ENCODE measurements around the gene NME9. TPM values are rescaled to one million over a fixed set of nuclear protein-coding genes. Genes with fewer than 3 reads are reported as not detected.

The NME9 gene
- total RNA-seq, 1 experiment from 2014 or later: not detected

- Histone ChIP-seq H2BK120ac (ENCODE audit: low read depth, low read length, poor library complexity, severe bottlenecking) (no peak overlapping the region), H3K23me2 (ENCODE audit: insufficient read length, low read depth, low read length, poor library complexity, severe bottlenecking) (peaks cover 9% of the 10 kb centered on the region), H3K9ac (ENCODE audit: extremely low read depth, insufficient read length, low read length) (no peak overlapping the region), H3K56ac (ENCODE audit: insufficient read length, low read depth, low read length) (no peak overlapping the region), H2AK5ac (ENCODE audit: insufficient read length, low read length) (no peak overlapping the region), H4K8ac (replicated peaks; ENCODE audit: insufficient read length, low read depth, low read length) (no peak overlapping the region), H2BK15ac (ENCODE audit: low read depth, low read length) (no peak overlapping the region), H4K5ac (ENCODE audit: insufficient read length, low read depth, low read length) (no peak overlapping the region), H3K27ac (ENCODE audit: insufficient read length, low read depth, low read length) (no peak overlapping the region), H3K9me3 (ENCODE audit: control insufficient read depth, low read depth, low read length) (no peaks in the 10 kb centered on the region), H2BK5ac (ENCODE audit: insufficient read length, low read length) (no peak overlapping the region), H3K4ac (ENCODE audit: low read depth, low read length) (no peak overlapping the region), H4K20me1 (ENCODE audit: control insufficient read depth, insufficient read depth, insufficient read length) (no peaks in the 10 kb centered on the region), H3K4me2 (ENCODE audit: insufficient read depth, insufficient read length, low read length) (no peak overlapping the region), H3K14ac (ENCODE audit: insufficient read depth, low read length) (no peak overlapping the region), H3T11ph (ENCODE audit: low read length) (no peak overlapping the region), H2BK12ac (ENCODE audit: insufficient read length, low read depth, low read length) (no peak overlapping the region), H3K23ac (ENCODE audit: insufficient read length, low read depth, low read length) (no peak overlapping the region), H3K27me3 (ENCODE audit: insufficient read depth, low read length) (0 out of 2 replicates have a peak, but pooled peaks cover 2% of the 10 kb centered on the region), H2AFZ (ENCODE audit: low read length) (no peak overlapping the region), H3K79me2 (ENCODE audit: insufficient read depth, low read length) (no peaks in the 10 kb centered on the region), H3K4me1 (ENCODE audit: insufficient read depth, low read length) (no peaks in the 10 kb centered on the region), H4K91ac (ENCODE audit: insufficient read length, low read depth, low read length) (no peak overlapping the region), H3K18ac (ENCODE audit: insufficient read length, low read depth, low read length) (no peak overlapping the region), H3K79me1 (ENCODE audit: insufficient read depth, low read depth, low read length, poor library complexity, severe bottlenecking) (no peaks in the 10 kb centered on the region), H2BK20ac (ENCODE audit: low read depth, low read length, poor library complexity, severe bottlenecking) (no peak overlapping the region)
- H3K27me3 Mint-ChIP-seq (ENCODE audit: low read depth): peaks cover 32% of the 10 kb centered on the region
- peaks cover 10 to 11% of the 10 kb centered on the region in 2 experiments for H3K4me1 Mint-ChIP-seq
- no peak overlapping the region for H3K4me3 Mint-ChIP-seq
- no peak for DNase-seq
- H3K36me3 Mint-ChIP-seq (ENCODE audit: insufficient read depth in 1 of 3, low read depth in 3 of 3): no peaks in the 10 kb centered on the region
- WGBS (ENCODE audit: extremely low coverage, insufficient read length, low lambda C conversion rate): no CpG with 5 or more reads among the region's 1 CpG
- no peak overlapping the region; a peak in 1 of 7 replicates for H3K27ac Mint-ChIP-seq
- H3K9me3 Mint-ChIP-seq: peaks cover 0 to 2% of the 10 kb centered on the region in 2 experiments; a peak in 2 of 5 replicates
- no peak for TF ChIP-seq CTCF (conservative IDR thresholded peaks at IDR 0.05)
Measured at GRCh38 chr3:138344754-138345153, 15.1 kb upstream of the NME9 start.
